Natural killer cell treated with Interleukin-12 subunit alpha and Interleukin-12 subunit beta and Interleukin-15 and Interleukin-18, amount 100 ng/mL, for 72 hours (primary cell): ENCODE data around the gene TDG. TPM values are rescaled to one million over a fixed set of nuclear protein-coding genes. Genes with fewer than 3 reads are reported as not detected.
"Not testable (repeated sequence)": the region's sequence is repeated elsewhere in the genome, so short reads cannot be mapped to it uniquely, and the experiment has no call there.

Source experiments
- ATAC-seq, 2 donors: fragments of 150-1000 bp; cut with Tn5 transposase in 1 of 2; sonication (Bioruptor Pico), chemical (Tn5 transposase) in 1 of 2; 2 replicates each; pipeline ENCODE4 v1.10.0; 2021
- DNase-seq: peaks from one replicate; pipeline ENCODE4 v3.0.0; 2022; ENCODE audit warnings: low spot score
- H3K27ac Mint-ChIP-seq, 2 donors: 1 replicate in 1 of 2; 2 replicates in 1 of 2; pipeline ENCODE4 v1.8.0; 2022; ENCODE audit warnings: mixed read lengths in 2 of 2, mild to moderate bottlenecking in 1 of 2, moderate library complexity in 1 of 2
- H3K27me3 Mint-ChIP-seq, 2 donors: 1 replicate in 1 of 2; 2 replicates in 1 of 2; pipeline ENCODE4 v1.8.0; 2022; ENCODE audit warnings: mixed read lengths in 2 of 2
- H3K36me3 Mint-ChIP-seq: one replicate; pipeline ENCODE4 v1.8.0; 2022; ENCODE audit warnings: mixed read lengths
- H3K4me1 Mint-ChIP-seq, 2 donors: 1 replicate in 1 of 2; 2 replicates in 1 of 2; pipeline ENCODE4 v1.8.0; 2022; ENCODE audit warnings: low read depth in 2 of 2, mixed read lengths in 2 of 2, mild to moderate bottlenecking in 1 of 2
- H3K4me3 Mint-ChIP-seq: one replicate; pipeline ENCODE4 v1.8.0; 2022; ENCODE audit warnings: mixed read lengths
- H3K9me3 Mint-ChIP-seq: 2 replicates; pipeline ENCODE4 v1.8.0; 2022; ENCODE audit warnings: mixed read lengths
- total RNA-seq, 2 donors: library from RNA; stranded (reverse); gene quantifications; one replicate each; pipeline ENCODE4 v1.2.3, GENCODE V29; 2022

Gene TDG
- total RNA-seq, 2 donors from 2014 or later, result 50.8 to 55.2 TPM

- DNase-seq, result no peak
- no peaks in the 10 kb centered on the region for H3K9me3 Mint-ChIP-seq
- H3K27ac Mint-ChIP-seq, result no peak overlapping the region
- peaks cover 16 to 19% of the 10 kb centered on the region in 2 donors for H3K27me3 Mint-ChIP-seq
- no peaks in the 10 kb centered on the region for H3K36me3 Mint-ChIP-seq
- H3K4me1 Mint-ChIP-seq, result no peaks in the 10 kb centered on the region
- ATAC-seq, result no peak
- no peak overlapping the region for H3K4me3 Mint-ChIP-seq
These were observed 45.6 kb downstream of the TDG start for GRCh38 chr12:104011253-104011652.

- ATAC-seq (no peak), DNase-seq (no peak)
- H3K4me3 Mint-ChIP-seq, result no peak overlapping the region
- H3K27ac Mint-ChIP-seq, result no peak overlapping the region
- no peaks in the 10 kb centered on the region for H3K36me3 Mint-ChIP-seq
- no peaks in the 10 kb centered on the region for H3K9me3 Mint-ChIP-seq
- peaks cover 8 to 13% of the 10 kb centered on the region in 2 donors for H3K27me3 Mint-ChIP-seq
- H3K4me1 Mint-ChIP-seq, result no peaks in the 10 kb centered on the region
These were observed 46.7 kb downstream of the TDG start for GRCh38 chr12:104012331-104012730.

- not testable (repeated sequence) for H3K27ac Mint-ChIP-seq, H3K4me1 Mint-ChIP-seq, H3K36me3 Mint-ChIP-seq, H3K9me3 Mint-ChIP-seq, H3K4me3 Mint-ChIP-seq, DNase-seq, ATAC-seq
- H3K27me3 Mint-ChIP-seq, result peaks cover 20 to 37% of the 10 kb centered on the region in 2 donors
These were observed 56.2 kb downstream of the TDG start for GRCh38 chr12:104021862-104022261.

- Mint-ChIP-seq H3K4me1 (no peaks in the 10 kb centered on the region), H3K9me3 (no peaks in the 10 kb centered on the region), H3K27ac (no peak overlapping the region), H3K36me3 (no peaks in the 10 kb centered on the region), H3K27me3 (peaks cover 25 to 43% of the 10 kb centered on the region in 2 donors), H3K4me3 (no peak overlapping the region)
- DNase-seq, result no peak
- ATAC-seq, result no peak
These were observed 57.1 kb downstream of the TDG start for GRCh38 chr12:104022786-104023185.

GRCh38 chr12:104023710-104024109 is 58.0 kb downstream of the TDG start:
- H3K27me3 Mint-ChIP-seq, result peaks cover 29 to 50% of the 10 kb centered on the region in 2 donors
- no peak for ATAC-seq

GRCh38 chr12:104024348-104024747 is 58.7 kb downstream of the TDG start:
- H3K27me3 Mint-ChIP-seq, result peaks cover 31 to 51% of the 10 kb centered on the region in 2 donors
- H3K9me3 Mint-ChIP-seq, result no peaks in the 10 kb centered on the region
- no peak for ATAC-seq

More at GRCh38 chr12:104023710-104024109, 58.0 kb downstream of the TDG start:
- H3K9me3 Mint-ChIP-seq, result no peaks in the 10 kb centered on the region
- H3K4me3 Mint-ChIP-seq, result no peak overlapping the region
- no peak overlapping the region for H3K27ac Mint-ChIP-seq
- DNase-seq, result no peak
- H3K36me3 Mint-ChIP-seq, result no peaks in the 10 kb centered on the region
- H3K4me1 Mint-ChIP-seq, result no peaks in the 10 kb centered on the region

GRCh38 chr12:104025771-104026170 is 60.1 kb downstream of the TDG start:
- DNase-seq, result no peak
- Mint-ChIP-seq H3K27me3 (peaks cover 27 to 44% of the 10 kb centered on the region in 2 donors), H3K4me3 (no peak overlapping the region), H3K27ac (no peak overlapping the region), H3K9me3 (no peaks in the 10 kb centered on the region), H3K36me3 (no peaks in the 10 kb centered on the region), H3K4me1 (no peaks in the 10 kb centered on the region)
- ATAC-seq, result no peak

More at GRCh38 chr12:104024348-104024747, 58.7 kb downstream of the TDG start:
- no peak overlapping the region for H3K27ac Mint-ChIP-seq
- DNase-seq, result no peak
- no peaks in the 10 kb centered on the region for H3K4me1 Mint-ChIP-seq
- no peaks in the 10 kb centered on the region for H3K36me3 Mint-ChIP-seq
- H3K4me3 Mint-ChIP-seq, result no peak overlapping the region

GRCh38 chr12:104026841-104027599 is 61.3 kb downstream of the TDG start:
- Mint-ChIP-seq H3K36me3 (no peaks in the 10 kb centered on the region), H3K4me1 (no peaks in the 10 kb centered on the region), H3K27ac (no peak overlapping the region), H3K4me3 (no peak overlapping the region), H3K27me3 (peaks cover 26 to 33% of the 10 kb centered on the region in 2 donors), H3K9me3 (no peaks in the 10 kb centered on the region)
- ATAC-seq, result no peak
- DNase-seq, result no peak

- not testable (repeated sequence) for H3K4me1 Mint-ChIP-seq, H3K27ac Mint-ChIP-seq, H3K36me3 Mint-ChIP-seq, DNase-seq, H3K4me3 Mint-ChIP-seq, H3K9me3 Mint-ChIP-seq
- ATAC-seq, result peak in 1 of 2 donors; percentile 63
- H3K27me3 Mint-ChIP-seq, result peaks cover 29 to 40% of the 10 kb centered on the region in 2 donors
These were observed 64.9 kb downstream of the TDG start for GRCh38 chr12:104030596-104030995.

GRCh38 chr12:104036143-104036542 is 70.5 kb downstream of the TDG start:
- not testable (repeated sequence) for H3K9me3 Mint-ChIP-seq, ATAC-seq, H3K4me1 Mint-ChIP-seq

More at GRCh38 chr12:104036143-104036542, 70.5 kb downstream of the TDG start:
- not testable (repeated sequence) for H3K36me3 Mint-ChIP-seq, H3K27ac Mint-ChIP-seq, DNase-seq, H3K4me3 Mint-ChIP-seq
- peaks cover 24 to 42% of the 10 kb centered on the region in 2 donors for H3K27me3 Mint-ChIP-seq

Other genes with a start within 250 kb of the TDG start
- 10 to 100 TPM in 1 of 2 donors, 1 to 10 TPM in 1; 3.9 to 15.5 TPM for gene NT5DC3, start 124.6 kb upstream of the TDG start, total RNA-seq
- 100 to 1,000 TPM; 621 to 706 TPM for gene HSP90B1, start 35.5 kb upstream of the TDG start, total RNA-seq
- gene GLT8D2, start 84.3 kb downstream of the TDG start, total RNA-seq, result under 1 TPM in 1 of 2 donors, not detected in 1; 0.33 TPM
- 10 to 100 TPM; 13.5 to 17.6 TPM for gene HCFC2, start 98.7 kb downstream of the TDG start, total RNA-seq
- gene NFYB, start 172.3 kb downstream of the TDG start, total RNA-seq, result 10 to 100 TPM; 13.1 to 18.5 TPM
- gene TXNRD1, start 249.9 kb downstream of the TDG start, total RNA-seq, result 100 to 1,000 TPM in 1 of 2 donors, 10 to 100 TPM in 1; 75.8 to 103 TPM